ENCODE results near the gene GEN1.

Gene GEN1, protein sequence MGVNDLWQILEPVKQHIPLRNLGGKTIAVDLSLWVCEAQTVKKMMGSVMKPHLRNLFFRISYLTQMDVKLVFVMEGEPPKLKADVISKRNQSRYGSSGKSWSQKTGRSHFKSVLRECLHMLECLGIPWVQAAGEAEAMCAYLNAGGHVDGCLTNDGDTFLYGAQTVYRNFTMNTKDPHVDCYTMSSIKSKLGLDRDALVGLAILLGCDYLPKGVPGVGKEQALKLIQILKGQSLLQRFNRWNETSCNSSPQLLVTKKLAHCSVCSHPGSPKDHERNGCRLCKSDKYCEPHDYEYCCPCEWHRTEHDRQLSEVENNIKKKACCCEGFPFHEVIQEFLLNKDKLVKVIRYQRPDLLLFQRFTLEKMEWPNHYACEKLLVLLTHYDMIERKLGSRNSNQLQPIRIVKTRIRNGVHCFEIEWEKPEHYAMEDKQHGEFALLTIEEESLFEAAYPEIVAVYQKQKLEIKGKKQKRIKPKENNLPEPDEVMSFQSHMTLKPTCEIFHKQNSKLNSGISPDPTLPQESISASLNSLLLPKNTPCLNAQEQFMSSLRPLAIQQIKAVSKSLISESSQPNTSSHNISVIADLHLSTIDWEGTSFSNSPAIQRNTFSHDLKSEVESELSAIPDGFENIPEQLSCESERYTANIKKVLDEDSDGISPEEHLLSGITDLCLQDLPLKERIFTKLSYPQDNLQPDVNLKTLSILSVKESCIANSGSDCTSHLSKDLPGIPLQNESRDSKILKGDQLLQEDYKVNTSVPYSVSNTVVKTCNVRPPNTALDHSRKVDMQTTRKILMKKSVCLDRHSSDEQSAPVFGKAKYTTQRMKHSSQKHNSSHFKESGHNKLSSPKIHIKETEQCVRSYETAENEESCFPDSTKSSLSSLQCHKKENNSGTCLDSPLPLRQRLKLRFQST

DNA sequence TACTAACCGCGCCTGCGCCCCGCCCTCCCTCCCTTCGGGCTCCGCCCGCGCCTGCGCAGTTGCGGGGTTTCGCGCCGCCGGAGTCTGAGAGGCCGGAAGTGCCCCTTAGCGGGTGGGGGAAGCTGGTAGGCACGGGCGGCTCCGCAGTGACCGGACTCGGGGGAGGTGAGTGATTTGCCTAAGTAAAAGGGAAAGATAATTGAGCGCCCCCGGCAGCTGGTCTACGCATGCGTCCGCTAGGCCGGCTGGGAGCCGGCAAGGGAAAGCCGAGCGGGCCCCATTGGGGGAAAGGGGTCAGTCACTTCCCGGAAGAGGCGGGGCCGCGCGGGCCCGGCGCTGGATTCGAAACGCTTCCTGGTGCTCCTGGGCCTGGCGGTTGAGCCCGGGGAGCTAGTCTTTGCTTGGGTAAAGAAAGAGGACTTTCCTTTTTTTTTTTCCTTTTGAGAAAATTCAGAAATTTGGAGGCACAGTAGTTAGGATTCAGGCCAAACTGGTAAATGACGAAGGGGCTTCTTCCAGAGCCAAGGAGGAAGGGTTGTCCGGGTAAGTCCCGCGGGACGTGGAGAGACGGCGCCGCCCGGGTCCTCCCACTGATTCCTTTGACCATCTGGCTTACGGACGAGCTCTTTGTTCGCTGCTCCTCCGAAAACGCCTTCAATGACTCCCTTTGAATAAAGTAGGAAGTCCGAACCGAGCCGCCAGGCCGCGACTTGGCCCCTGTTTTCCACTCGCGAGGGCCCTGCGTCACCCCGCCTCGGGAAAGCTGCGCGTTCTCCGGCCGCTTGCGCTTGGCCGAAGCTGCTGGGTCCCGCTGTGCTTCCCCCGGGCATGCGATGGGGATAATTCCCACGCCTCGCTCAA, at the start of gene GEN1, which contains the start of gene SMC6:
GEN1 (plus strand) TSS at position 336 of the 861 bp plus-strand sequence. CDS start 5,806 bp downstream, outside the sequence.
SMC6 (minus strand) TSS at position 8 of the 861 bp plus-strand sequence. CDS start 7,864 bp downstream, outside the sequence.
- peak; percentile 90 for DNase-seq

DNA sequence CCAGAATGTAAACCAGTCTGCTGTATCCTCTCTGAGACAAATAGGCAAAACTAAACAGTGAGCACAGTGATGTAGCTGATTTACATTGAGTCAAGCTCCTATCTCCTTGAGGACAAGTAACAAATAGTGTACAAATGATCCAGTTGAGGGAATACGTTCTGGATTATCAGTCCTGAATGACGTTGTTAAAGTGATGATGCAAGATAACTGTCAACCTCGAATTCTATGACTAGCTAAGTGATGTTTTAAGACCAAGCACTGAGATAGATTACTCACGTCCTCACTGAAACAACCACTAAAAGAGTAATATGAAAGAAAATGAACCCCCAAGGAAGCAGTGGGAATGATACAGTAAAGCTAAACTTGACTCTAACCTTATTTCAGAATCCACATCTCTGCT, 47.1 kb upstream of the GEN1 start:
- no peak for DNase-seq

DNA sequence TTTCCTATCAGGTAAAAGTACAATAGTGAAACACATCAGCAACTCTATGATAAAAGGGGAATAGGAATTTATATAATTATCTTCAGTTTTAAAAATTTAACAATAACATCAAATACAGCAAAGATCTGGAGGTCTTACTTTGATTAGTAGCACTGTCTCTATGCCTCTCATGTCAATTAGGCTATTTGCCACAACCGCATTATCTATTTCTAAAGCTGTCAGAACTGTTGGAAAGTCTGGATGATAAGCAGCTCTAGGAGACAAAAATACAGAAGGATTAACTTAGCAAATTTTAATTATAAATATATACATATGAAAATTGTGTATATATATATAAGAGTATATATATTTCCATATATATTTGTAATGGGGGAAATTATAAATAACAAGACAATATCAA, 45.4 kb upstream of the GEN1 start:
- no peak for DNase-seq

DNA sequence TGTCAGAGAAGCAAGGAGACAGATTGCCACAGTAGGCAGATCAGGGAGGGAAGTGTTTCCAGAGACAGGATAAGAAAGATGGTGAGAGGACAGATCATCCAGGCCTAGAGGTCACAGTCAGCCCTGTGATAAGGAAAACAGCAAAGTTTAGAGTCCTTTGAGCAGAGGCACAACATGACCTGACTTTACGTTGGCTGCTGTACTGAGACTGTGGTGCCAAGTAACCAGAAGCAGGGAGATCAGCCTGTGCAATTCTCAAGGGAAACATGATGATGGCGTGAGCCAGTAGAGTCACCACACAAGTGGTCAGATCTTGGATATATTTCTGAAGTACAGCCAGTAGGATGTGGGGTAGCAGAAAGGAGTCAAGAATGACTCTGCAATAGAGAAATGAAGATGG, 44.0 kb upstream of the GEN1 start:
- DNase-seq, result no peak

DNA sequence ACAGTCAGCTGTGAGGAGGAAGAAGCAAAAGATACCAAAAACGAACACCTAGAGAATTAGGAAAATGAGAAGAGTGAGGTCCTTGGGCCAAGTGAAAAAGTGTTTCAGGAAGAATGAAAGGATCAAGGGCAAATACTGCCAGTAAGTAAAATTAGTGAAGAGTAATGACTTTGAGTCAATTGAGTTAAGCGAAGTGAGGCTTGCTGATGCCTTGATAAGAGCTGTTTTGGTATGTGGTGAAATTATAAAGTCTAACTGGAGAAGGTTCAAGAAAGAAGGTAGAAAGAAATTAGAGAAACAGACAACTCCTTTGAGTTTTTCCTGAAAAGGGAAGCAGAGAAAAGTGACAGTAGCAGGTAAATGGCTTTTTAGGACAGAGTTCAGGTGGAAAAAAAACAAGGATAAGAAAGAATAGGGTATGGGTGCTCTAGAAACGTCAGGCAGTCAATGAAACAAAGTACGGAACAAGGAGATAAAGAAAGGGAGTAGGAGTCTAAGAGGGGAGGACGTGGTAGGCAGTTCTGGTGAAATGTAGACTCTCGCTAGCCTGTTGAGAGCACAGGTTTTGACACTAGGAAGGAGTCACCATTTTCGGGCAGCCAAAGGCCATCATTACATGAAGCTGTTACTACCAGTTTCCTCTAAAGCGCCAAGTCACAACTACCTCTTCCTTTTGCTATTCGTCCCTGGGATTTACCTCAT, 43.2 kb upstream of the GEN1 start:
- no peak for DNase-seq

DNA sequence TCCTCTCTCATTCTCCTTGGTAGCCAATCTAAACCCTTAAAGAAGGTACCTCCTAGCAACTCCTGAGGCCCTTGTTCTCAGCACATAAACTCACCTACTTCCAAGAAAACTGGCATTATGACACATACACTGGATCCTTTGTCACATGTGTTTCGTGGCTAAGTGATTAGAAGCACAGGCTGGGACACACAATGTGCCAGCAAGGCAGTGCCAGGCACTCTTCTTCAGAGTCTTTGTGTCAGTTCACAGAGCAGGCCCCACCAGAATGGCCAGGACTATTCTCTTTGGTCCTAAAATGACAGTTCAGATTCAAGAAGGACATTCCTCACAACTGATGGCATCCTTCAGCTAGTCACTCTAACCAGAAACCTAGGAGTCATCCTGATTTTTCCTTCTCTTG, 40.6 kb upstream of the GEN1 start:
- DNase-seq, result no peak

DNA sequence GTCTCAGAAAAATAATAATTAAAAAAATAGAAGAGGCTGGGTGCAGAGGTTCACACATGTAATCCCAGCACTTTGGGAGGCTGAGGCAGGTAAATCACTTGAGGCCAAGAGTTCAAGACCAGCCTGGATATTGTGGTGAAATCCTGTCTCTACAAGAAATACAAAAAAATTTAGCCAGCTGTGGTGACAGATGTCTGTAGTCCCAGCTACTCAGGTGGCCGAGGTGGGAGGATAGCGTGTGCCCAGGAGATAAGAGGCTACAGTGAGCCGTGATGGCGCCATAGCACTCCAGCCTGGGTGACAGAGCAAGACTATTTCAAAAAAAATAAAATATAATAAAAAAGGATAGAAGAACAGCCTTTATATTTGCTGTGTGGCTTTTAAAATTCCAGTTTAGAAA, 36.3 kb upstream of the GEN1 start:
- no peak for DNase-seq

DNA sequence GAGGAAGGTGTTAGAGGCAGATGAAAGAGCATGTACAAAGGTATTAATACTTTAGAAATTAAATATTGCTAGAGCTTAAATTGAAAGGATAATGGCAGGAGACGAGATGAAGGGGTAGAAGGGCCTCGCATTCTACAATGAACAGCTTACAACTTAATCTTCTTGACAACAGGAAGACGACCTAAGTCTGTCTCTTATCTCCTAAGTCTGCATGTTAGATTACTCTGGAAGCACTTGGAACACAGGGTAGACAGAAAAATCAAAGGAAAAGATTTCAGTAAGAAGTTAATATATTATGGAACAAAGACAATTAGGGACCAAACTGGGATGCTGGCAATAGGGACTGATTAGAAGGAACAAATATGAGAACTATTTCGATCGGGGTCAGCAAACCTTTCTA, 35.2 kb upstream of the GEN1 start:
- no peak for DNase-seq

DNA sequence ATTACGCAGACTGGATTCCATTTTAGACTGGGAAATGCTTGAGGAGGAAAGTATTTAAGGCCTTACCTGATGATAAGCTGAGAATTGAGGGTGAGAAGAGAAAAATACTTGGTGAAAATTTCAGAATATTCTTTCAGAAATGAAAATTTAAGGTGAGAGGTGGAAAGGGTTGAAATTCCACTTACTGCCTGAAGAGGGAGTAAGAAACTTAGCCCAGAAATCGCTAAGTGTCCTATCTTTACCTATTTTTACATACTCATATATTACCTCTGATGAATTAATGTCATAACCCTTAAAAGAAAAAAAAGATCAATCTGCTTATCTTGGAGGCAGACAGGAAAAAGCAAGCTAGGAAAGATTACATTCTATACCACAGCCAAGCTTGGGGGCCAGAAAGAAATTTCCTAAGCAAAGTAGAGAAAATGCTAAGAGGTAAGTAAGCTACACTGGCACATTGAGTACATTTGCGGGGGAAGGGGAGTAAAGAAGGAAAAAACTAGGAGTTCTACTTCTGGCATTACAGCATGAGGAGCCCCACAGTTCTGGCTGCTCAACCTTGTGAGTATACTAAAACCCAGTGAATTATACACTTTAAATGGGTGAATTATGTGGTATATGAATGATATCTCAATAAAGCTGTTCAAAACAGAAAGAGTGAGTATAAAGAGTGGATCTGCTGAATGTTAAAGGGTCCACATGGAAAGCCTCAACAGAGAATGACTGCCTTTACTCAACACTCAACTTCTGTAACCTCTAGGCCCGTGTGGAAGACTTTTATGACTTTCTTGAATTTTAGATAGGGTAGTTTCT, 34.2 kb upstream of the GEN1 start:
- no peak for DNase-seq

DNA sequence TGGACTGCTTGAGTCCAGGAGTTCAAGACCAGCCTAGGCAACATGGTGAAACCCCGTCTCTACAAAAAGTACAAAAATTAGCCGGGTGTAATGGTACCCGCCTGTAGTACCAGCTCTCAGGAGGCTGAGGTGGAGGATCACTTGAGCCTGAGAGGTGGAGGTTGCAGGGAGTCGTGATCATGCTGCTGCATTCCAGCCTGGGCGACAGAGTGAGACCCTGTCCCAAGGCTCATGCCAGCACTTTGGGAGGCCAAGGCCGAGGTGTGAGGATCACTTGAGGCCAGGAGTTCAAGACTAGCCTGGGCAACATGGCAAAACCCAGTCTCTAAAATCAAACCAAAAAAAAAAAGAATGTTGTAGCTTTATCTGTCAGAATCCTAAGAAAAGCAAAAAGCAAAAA, 25.7 kb upstream of the GEN1 start:
- no peak for DNase-seq

DNA sequence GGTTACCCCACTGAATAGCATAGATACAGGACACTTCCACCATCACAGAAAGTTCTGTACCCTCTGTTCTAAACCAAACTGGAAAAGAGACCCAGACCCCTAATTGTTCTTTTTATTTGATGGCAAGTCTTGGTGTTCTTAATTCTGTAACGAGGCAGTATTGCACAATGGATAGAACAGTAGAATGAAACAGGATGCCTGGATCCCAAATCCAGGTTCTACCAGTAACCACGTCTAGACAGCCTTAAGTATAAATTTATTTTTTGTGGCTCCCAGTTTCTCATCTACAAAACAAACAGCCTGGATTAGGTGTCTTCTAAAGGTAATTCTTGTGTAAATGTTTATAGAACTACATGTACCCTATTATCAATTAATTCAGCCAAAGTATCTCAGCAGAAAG, 24.1 kb upstream of the GEN1 start:
- no peak for DNase-seq

DNA sequence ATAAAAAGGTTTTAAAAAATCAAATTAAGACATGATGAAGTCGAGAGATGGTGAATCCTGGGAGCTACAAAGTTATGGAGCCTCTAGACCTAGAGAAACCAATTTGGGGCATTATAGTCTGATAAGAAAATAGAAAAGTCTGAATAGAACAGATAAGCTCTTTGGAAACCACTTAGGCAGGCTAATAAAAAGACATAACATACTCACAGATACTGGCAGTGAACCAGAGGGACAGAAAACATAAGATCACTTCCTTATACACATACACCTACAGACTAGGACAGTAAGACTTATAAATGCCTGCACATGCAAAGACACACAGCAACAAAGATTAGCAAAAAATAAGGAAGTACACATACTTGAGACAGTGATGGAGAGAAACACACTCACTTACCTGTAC, 20.3 kb upstream of the GEN1 start:
- DNase-seq, result no peak

DNA sequence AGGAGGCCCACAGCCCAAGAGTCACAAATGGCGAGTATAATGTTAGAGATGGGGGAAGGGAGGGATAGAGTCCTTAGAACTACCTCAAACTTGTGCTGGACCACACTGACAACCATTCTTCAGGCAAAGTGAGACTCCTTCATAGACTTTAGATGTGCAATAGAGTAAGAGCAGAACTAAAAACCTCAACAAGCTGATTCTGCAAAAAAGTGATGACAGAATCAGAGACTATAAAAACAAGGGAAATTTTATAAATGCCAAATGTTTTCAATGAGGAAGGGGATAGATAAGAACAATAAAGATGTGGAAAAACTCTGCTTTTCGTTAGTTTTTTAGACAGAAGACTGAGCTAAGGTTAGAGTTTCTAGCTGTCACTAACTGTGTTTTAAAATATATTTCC, 18.1 kb upstream of the GEN1 start:
- no peak for DNase-seq

DNA sequence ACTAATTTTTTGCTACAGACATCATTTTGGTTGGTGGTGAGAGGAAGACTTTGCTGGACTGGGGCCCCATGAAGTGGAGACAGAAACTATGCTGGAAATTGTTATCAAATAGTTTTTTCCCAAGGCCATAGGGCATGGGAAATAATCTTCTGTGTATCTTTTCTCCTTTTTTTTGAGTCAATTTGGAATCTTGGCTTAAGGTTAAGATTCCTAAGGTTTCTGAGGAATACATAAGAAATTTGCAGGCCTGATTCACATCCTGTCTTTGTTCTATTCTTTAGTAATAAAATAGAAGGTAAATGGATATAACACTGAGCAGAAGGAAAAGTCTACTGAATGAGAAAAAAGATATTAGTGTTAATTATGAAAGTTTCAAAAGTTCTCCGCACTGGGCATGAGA, 16.9 kb upstream of the GEN1 start:
- DNase-seq, result no peak

DNA sequence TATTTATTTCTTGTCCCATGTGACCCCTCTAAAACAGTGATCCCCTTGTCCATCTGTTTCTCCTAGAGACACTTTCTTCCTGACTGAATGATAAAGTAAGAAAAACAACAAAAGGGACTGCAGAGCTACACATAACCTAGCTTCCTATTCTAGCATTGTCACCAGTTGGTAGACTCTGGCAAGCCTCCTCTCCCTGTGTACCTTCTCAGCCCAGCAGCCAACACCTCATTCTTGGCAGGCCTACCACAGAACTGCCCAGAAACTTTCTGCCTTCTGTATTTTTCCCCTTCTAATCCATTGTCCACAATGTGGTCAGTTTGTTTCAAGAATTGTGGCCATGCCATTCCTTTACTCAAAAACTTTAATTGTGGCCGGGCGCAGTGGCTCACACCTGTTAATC, 13.7 kb upstream of the GEN1 start:
- DNase-seq, result no peak

DNA sequence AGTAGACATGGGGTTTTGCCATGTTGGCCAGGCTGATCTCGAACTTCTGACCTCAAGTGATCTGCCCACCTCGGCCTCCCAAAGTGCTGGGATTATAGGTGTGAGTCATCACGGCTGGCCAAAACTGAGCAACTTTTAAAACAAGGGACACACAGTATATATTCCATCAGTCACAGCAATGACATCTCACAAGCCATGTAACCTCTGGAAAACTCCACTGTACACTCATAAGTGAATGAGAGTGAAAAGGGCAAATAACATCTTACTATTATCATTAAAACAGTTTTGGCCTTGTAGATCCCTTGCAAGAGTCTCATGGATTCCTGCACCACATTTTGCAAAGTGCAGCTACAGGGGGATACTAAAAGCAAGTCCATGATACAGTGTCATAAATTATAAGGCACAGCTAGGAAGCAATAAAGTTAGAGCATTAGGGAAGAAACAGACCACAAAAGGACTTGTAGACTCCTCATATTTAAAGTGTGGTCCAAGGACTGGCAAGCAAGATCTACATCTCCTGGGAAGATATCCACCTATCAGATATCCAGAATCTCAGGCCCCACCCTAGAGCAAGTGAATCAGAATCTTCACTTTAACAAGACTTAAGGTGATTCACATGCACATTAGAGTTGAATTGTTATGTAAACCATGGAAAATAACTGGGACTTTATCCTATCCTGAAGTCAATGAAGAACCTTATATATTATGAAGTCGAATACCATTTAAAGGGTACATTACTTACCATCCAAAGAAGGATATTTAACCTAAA, 6.1 kb upstream of the GEN1 start:
- no peak for DNase-seq

DNA sequence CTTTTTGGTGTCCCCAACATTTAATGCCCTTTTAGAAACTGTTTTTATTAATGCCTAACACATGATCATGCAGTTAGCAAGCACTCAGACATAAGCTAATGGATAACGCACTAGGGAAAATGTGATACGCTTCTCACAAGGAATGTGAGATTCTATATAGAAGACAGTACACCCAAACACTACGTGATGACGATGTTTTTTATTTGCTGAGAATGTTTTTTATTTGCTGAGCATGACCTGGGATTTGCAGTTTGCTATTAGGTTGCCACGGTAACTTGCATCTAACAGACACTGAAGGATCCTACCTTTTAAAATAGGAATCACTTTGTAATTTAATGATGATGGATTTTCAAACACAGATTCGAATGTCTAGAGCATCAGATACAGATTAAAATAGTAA, 5.2 kb upstream of the GEN1 start:
- no peak for DNase-seq

DNA sequence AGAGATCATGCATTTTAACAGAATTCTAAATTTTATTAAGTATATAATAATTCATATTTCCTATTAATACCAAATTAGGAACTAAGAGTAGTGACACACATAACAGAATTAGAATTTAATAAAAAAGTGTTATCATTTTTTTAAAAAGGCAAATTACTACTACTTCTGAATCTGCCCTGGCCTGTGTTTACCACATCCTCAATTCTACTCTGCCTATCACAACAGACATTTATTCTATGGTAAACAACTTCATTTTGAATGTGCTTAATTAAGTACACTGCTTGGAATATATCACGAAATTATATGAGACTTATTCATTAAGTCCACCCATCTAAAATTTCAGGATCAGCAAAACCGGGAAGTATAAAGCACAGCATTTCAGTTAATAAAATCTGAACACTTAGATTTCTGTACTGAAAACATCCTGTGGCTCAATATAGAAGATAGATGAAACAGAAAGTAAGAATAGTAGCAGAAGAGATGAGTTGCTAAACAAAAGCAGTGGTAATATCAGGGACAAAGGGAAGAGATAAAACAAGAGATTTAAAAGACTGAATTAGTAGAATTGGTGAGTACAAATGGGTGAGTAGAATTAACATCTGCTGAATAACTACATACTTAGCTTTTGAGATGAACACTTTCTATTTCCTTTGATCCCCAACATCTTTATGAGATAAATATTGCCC, 4.0 kb upstream of the GEN1 start:
- no peak for DNase-seq

DNA sequence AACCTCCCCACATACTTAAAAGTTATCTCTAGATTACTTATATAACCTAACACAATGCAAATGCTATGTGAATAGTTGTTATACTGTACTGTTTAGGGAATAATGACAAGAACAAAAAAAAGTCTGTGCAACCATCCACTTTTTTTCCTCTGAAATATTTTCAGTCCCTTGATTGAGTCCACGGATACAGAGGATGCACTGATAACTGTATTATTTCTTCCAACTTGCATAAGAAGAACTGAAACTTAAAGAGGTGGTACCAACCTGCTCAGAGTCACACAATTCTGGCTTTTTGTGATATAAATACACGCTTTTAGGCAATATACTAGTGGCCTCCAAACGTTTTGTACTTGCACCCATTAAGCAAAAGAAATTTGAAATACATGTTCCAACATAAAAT, 1.7 kb upstream of the GEN1 start:
- no peak for DNase-seq

All from NCI-H1048 (cell line).